Muscle layer of duodenum (tissue), 2 donors: ENCODE results near the gene EPB41L4B.
A peak's percentile ranks its signal among the peaks of the same experiment; 100 is the strongest.

ENCODE experiments used
- H3K27ac ChIP-seq: one replicate; pipeline ENCODE4 v1.7.0; 2013; ENCODE audit warnings: mild to moderate bottlenecking, low read length
- H3K27me3 ChIP-seq: one replicate; pipeline ENCODE4 v1.7.0; 2013; ENCODE audit warnings: low read depth, mild to moderate bottlenecking, control low read depth, low read length
- H3K36me3 ChIP-seq, 2 donors: one replicate each; pipeline ENCODE4 v1.7.0; 2013; ENCODE audit warnings: low read length in 2 of 2, control low read depth in 1 of 2, mild to moderate bottlenecking in 1 of 2; ENCODE audit not compliant: insufficient read depth in 2 of 2, control insufficient read depth in 1 of 2
- H3K4me1 ChIP-seq, 2 donors: one replicate each; pipeline ENCODE4 v1.7.0; 2013; ENCODE audit warnings: low read length in 2 of 2, mild to moderate bottlenecking in 2 of 2, control low read depth in 1 of 2, moderate library complexity in 1 of 2; ENCODE audit not compliant: insufficient read depth in 2 of 2, control insufficient read depth in 1 of 2
- H3K4me3 ChIP-seq, 2 donors: one replicate each; pipeline ENCODE4 v1.7.0; 2013; ENCODE audit warnings: low read length in 2 of 2, low read depth in 1 of 2, mild to moderate bottlenecking in 1 of 2
- H3K9me3 ChIP-seq, 2 donors: one replicate each; pipeline ENCODE4 v1.7.0; 2013; ENCODE audit warnings: low read length in 2 of 2, control low read depth in 1 of 2, mild to moderate bottlenecking in 1 of 2; ENCODE audit not compliant: control insufficient read depth in 1 of 2
- donor health status: healthy.

Gene EPB41L4B

GRCh38 chr9:109319626-109320241, 1.1 kb downstream of the EPB41L4B start:
- no peaks in the 10 kb centered on the region for H3K9me3 ChIP-seq
- peaks cover 0 to 14% of the 10 kb centered on the region in 2 donors for H3K4me1 ChIP-seq
- H3K36me3 ChIP-seq, result no peaks in the 10 kb centered on the region
- H3K27ac ChIP-seq, result no peak overlapping the region
- H3K27me3 ChIP-seq, result peaks cover 22% of the 10 kb centered on the region
- H3K4me3 ChIP-seq, result peak overlapping the region; percentile 36 to 46

GRCh38 chr9:109319017-109319625, 1.7 kb downstream of the EPB41L4B start:
- Histone ChIP-seq H3K4me3 (peak overlapping the region in 1 of 2 donors; percentile 46), H3K27me3 (peaks cover 22% of the 10 kb centered on the region), H3K9me3 (no peaks in the 10 kb centered on the region), H3K27ac (no peak overlapping the region), H3K4me1 (peaks cover 0 to 14% of the 10 kb centered on the region in 2 donors), H3K36me3 (no peaks in the 10 kb centered on the region)

- Histone ChIP-seq H3K4me1 (peaks cover 0 to 14% of the 10 kb centered on the region in 2 donors), H3K27me3 (peaks cover 22% of the 10 kb centered on the region), H3K9me3 (no peaks in the 10 kb centered on the region), H3K36me3 (no peaks in the 10 kb centered on the region), H3K27ac (no peak overlapping the region), H3K4me3 (no peak overlapping the region)
Observed at GRCh38 chr9:109317979-109318741, 2.7 kb downstream of the EPB41L4B start.

GRCh38 chr9:109317311-109317978, 3.4 kb downstream of the EPB41L4B start:
- H3K4me3 ChIP-seq, result no peak overlapping the region
- no peak overlapping the region for H3K27ac ChIP-seq
- H3K9me3 ChIP-seq, result no peaks in the 10 kb centered on the region
- no peaks in the 10 kb centered on the region for H3K36me3 ChIP-seq
- peaks cover 0 to 14% of the 10 kb centered on the region in 2 donors for H3K4me1 ChIP-seq
- H3K27me3 ChIP-seq, result peaks cover 22% of the 10 kb centered on the region

GRCh38 chr9:109316207-109316640, 4.6 kb downstream of the EPB41L4B start:
- Histone ChIP-seq H3K4me1 (peaks cover 0 to 13% of the 10 kb centered on the region in 2 donors), H3K9me3 (no peaks in the 10 kb centered on the region), H3K36me3 (no peaks in the 10 kb centered on the region), H3K4me3 (no peak overlapping the region), H3K27me3 (peaks cover 22% of the 10 kb centered on the region), H3K27ac (peak overlapping the region; percentile 31)

- H3K27me3 ChIP-seq, result peaks cover 22% of the 10 kb centered on the region
- no peak overlapping the region for H3K27ac ChIP-seq
- H3K4me3 ChIP-seq, result no peak overlapping the region
Observed at GRCh38 chr9:109315480-109316206, 5.2 kb downstream of the EPB41L4B start.

GRCh38 chr9:109314011-109314531, 6.8 kb downstream of the EPB41L4B start:
- no peak overlapping the region for H3K27ac ChIP-seq
- H3K36me3 ChIP-seq, result no peaks in the 10 kb centered on the region
- peaks cover 0 to 4% of the 10 kb centered on the region in 2 donors for H3K4me1 ChIP-seq
- H3K9me3 ChIP-seq, result no peaks in the 10 kb centered on the region
- H3K27me3 ChIP-seq, result peaks cover 14% of the 10 kb centered on the region
- no peak overlapping the region for H3K4me3 ChIP-seq

More at GRCh38 chr9:109315480-109316206, 5.2 kb downstream of the EPB41L4B start:
- Histone ChIP-seq H3K4me1 (peaks cover 0 to 10% of the 10 kb centered on the region in 2 donors), H3K9me3 (no peaks in the 10 kb centered on the region), H3K36me3 (no peaks in the 10 kb centered on the region)

GRCh38 chr9:109313351-109313750, 7.5 kb downstream of the EPB41L4B start:
- Histone ChIP-seq H3K4me3 (no peak overlapping the region), H3K27me3 (peaks cover 7% of the 10 kb centered on the region), H3K9me3 (no peaks in the 10 kb centered on the region), H3K36me3 (no peaks in the 10 kb centered on the region), H3K27ac (no peak overlapping the region), H3K4me1 (peaks cover 0 to 3% of the 10 kb centered on the region in 2 donors)

- Histone ChIP-seq H3K9me3 (no peaks in the 10 kb centered on the region), H3K27me3 (peaks cover 6% of the 10 kb centered on the region), H3K4me1 (peaks cover 0 to 3% of the 10 kb centered on the region in 2 donors), H3K4me3 (no peak overlapping the region), H3K36me3 (no peaks in the 10 kb centered on the region), H3K27ac (no peak overlapping the region)
Observed at GRCh38 chr9:109312783-109313182, 8.1 kb downstream of the EPB41L4B start.

GRCh38 chr9:109311731-109312130, 9.1 kb downstream of the EPB41L4B start:
- Histone ChIP-seq H3K36me3 (no peaks in the 10 kb centered on the region), H3K9me3 (no peaks in the 10 kb centered on the region), H3K4me3 (no peak overlapping the region), H3K4me1 (peaks cover 0 to 3% of the 10 kb centered on the region in 2 donors), H3K27me3 (no peaks in the 10 kb centered on the region), H3K27ac (no peak overlapping the region)
